NCI-H82 treated with DMSO at 0.1 percent for 48 hours (cell line): ENCODE measurements around the gene SPI1.
"Not testable (repeated sequence)": the region's sequence is repeated elsewhere in the genome, so short reads cannot be mapped to it uniquely, and the experiment has no call there.

Experiments used
- DNase-seq: peaks from one replicate; lab custom pipeline; 2025; ENCODE audit not compliant: unreplicated experiment; lab: John Stamatoyannopoulos, UW

SPI1 gene

GRCh38 chr11:47327949-47328348 lies 50.4 kb downstream of the SPI1 start:
- no peak for DNase-seq

- DNase-seq = no peak
Observed at GRCh38 chr11:47327025-47327424, 51.3 kb downstream of the SPI1 start.

- DNase-seq = no peak
Observed at GRCh38 chr11:47326198-47326597, 52.1 kb downstream of the SPI1 start.

- DNase-seq = no peak
Observed at GRCh38 chr11:47325271-47326041, 52.9 kb downstream of the SPI1 start.

- no peak for DNase-seq
Observed at GRCh38 chr11:47324520-47324919, 53.8 kb downstream of the SPI1 start.

- DNase-seq = no peak
Observed at GRCh38 chr11:47318166-47318565, 60.2 kb downstream of the SPI1 start.

GRCh38 chr11:47317064-47317828 lies 61.1 kb downstream of the SPI1 start:
- DNase-seq = no peak

GRCh38 chr11:47316501-47316900 lies 61.8 kb downstream of the SPI1 start:
- not testable (repeated sequence) for DNase-seq

- DNase-seq = no peak
Observed at GRCh38 chr11:47314992-47315391, 63.4 kb downstream of the SPI1 start.

- DNase-seq = no peak
Observed at GRCh38 chr11:47308050-47308823, 70.1 kb downstream of the SPI1 start.

GRCh38 chr11:47306484-47306844 lies 71.9 kb downstream of the SPI1 start:
- DNase-seq = peak; percentile 49

- peak; percentile 62 for DNase-seq
Observed at GRCh38 chr11:47305734-47306483, 72.4 kb downstream of the SPI1 start.
